ENCODE results near the gene PSMA6. TPM values are rescaled to one million over a fixed set of nuclear protein-coding genes. Genes with fewer than 3 reads are reported as not detected.

Gene PSMA6
- total RNA-seq, 3 donors from 2014 or later = 130 to 183 (median 159) TPM

- no peaks in the 10 kb centered on the region for H3K36me3 ChIP-seq (ENCODE audit: low read depth)
- no peak for ATAC-seq
- H3K4me3 ChIP-seq = no peak overlapping the region
- TF ChIP-seq CTCF (IDR thresholded peaks at IDR 0.05) = no peak
- no peaks in the 10 kb centered on the region for H3K4me1 ChIP-seq (ENCODE audit: low read depth)
- DNase-seq = no peak
- intact Hi-C loops (cut with DNase I, micrococcal nuclease) = no loop called here
- H3K9me3 ChIP-seq = no peaks in the 10 kb centered on the region
Measured at GRCh38 chr14:35254736-35255135, 37.4 kb upstream of the PSMA6 start.

- DNase-seq = no peak
- no peak for TF ChIP-seq CTCF (IDR thresholded peaks at IDR 0.05)
- no peak overlapping the region for H3K4me3 ChIP-seq
- intact Hi-C loops (cut with DNase I, micrococcal nuclease) = no loop called here
- ATAC-seq = no peak
- no peaks in the 10 kb centered on the region for H3K36me3 ChIP-seq (ENCODE audit: low read depth)
- no peaks in the 10 kb centered on the region for H3K4me1 ChIP-seq (ENCODE audit: low read depth)
- H3K9me3 ChIP-seq = no peaks in the 10 kb centered on the region
Measured at GRCh38 chr14:35255711-35256110, 36.5 kb upstream of the PSMA6 start.

- no peak for DNase-seq
- no peak for TF ChIP-seq CTCF (IDR thresholded peaks at IDR 0.05)
- no peaks in the 10 kb centered on the region for H3K36me3 ChIP-seq (ENCODE audit: low read depth)
Measured at GRCh38 chr14:35257809-35258208, 34.4 kb upstream of the PSMA6 start.

GRCh38 chr14:35258420-35258819 lies 33.8 kb upstream of the PSMA6 start:
- no peaks in the 10 kb centered on the region for H3K36me3 ChIP-seq (ENCODE audit: low read depth)
- ATAC-seq (no peak), DNase-seq (no peak)
- H3K9me3 ChIP-seq = no peaks in the 10 kb centered on the region
- no peak for TF ChIP-seq CTCF (IDR thresholded peaks at IDR 0.05)
- intact Hi-C loops (cut with DNase I, micrococcal nuclease) = no loop called here
- no peaks in the 10 kb centered on the region for H3K4me1 ChIP-seq (ENCODE audit: low read depth)
- H3K4me3 ChIP-seq = no peak overlapping the region

More at GRCh38 chr14:35257809-35258208, 34.4 kb upstream of the PSMA6 start:
- H3K4me3 ChIP-seq = no peak overlapping the region
- intact Hi-C loops (cut with DNase I, micrococcal nuclease) = no loop called here
- ATAC-seq = no peak
- H3K4me1 ChIP-seq (ENCODE audit: low read depth) = no peaks in the 10 kb centered on the region
- H3K9me3 ChIP-seq = no peaks in the 10 kb centered on the region

- no peaks in the 10 kb centered on the region for H3K36me3 ChIP-seq (ENCODE audit: low read depth)
- intact Hi-C loops (cut with DNase I, micrococcal nuclease) = no loop called here
- peak in 1 of 3 donors; percentile 9 for DNase-seq
- H3K4me3 ChIP-seq = no peak overlapping the region
- no peak for ATAC-seq
- H3K9me3 ChIP-seq = no peaks in the 10 kb centered on the region
- H3K4me1 ChIP-seq (ENCODE audit: low read depth) = no peaks in the 10 kb centered on the region
- no peak for TF ChIP-seq CTCF (IDR thresholded peaks at IDR 0.05)
Measured at GRCh38 chr14:35261774-35262173, 30.4 kb upstream of the PSMA6 start.

- no peaks in the 10 kb centered on the region for H3K9me3 ChIP-seq
- intact Hi-C loops (cut with DNase I, micrococcal nuclease) = no loop called here
- H3K36me3 ChIP-seq (ENCODE audit: low read depth) = no peaks in the 10 kb centered on the region
- ATAC-seq (no peak), DNase-seq (no peak)
- H3K4me1 ChIP-seq (ENCODE audit: low read depth) = no peaks in the 10 kb centered on the region
- no peak overlapping the region for H3K4me3 ChIP-seq
- TF ChIP-seq CTCF (IDR thresholded peaks at IDR 0.05) = no peak
Measured at GRCh38 chr14:35262436-35262835, 29.7 kb upstream of the PSMA6 start.
